HepG2 (cell line): ENCODE results near the gene TLN1. TPM values are rescaled to one million over a fixed set of nuclear protein-coding genes. Genes with fewer than 3 reads are reported as not detected.

Source experiments
- ARHGAP35 ChIP-seq: sonication (generic); formaldehyde crosslinking; IDR thresholded peaks from 2 replicates; pipeline ENCODE4 v1.9.0; 2022; ENCODE audit warnings: mild to moderate bottlenecking, inconsistent platforms, moderate library complexity, missing genetic modification reagents, borderline replicate concordance
- EED ChIP-seq: sonication (generic); formaldehyde crosslinking; IDR thresholded peaks from 2 replicates; pipeline ENCODE4 v1.5.0; 2020; ENCODE audit warnings: mild to moderate bottlenecking, missing genetic modification reagents
- HOXA9 ChIP-seq: sonication (generic); formaldehyde crosslinking; IDR thresholded peaks from 2 replicates; pipeline ENCODE4 v1.8.1; 2022; ENCODE audit warnings: missing genetic modification reagents, mild to moderate bottlenecking, moderate library complexity, borderline replicate concordance
- KLF13 ChIP-seq: sonication (generic); formaldehyde crosslinking; IDR thresholded peaks from 2 replicates; pipeline ENCODE4 v1.4.0; 2020; ENCODE audit warnings: mild to moderate bottlenecking, missing genetic modification reagents
- LCORL ChIP-seq, 2 experiments: fragments of 450-650 bp in 1 of 2; sonication (generic) in 1 of 2; formaldehyde crosslinking in 1 of 2; IDR thresholded peaks; 2 replicates each; pipeline versions ENCODE4 v1.5.0 to v1.6.1; 2017 to 2020; ENCODE audit warnings: antibody characterized with exemption in 1 of 2, missing genetic modification reagents in 1 of 2
- REST ChIP-seq, 2 experiments: IDR thresholded peaks; 2 replicates each; pipeline ENCODE4 v1.6.1; 2011 to 2012; ENCODE audit warnings: low read length in 2 of 2, borderline replicate concordance in 1 of 2, low read depth in 1 of 2, mild to moderate bottlenecking in 1 of 2, moderate library complexity in 1 of 2
- ZBTB26 ChIP-seq: IDR thresholded peaks from 2 replicates; pipeline ENCODE4 v1.6.1; 2016; ENCODE audit warnings: missing compliant biosample characterization, missing genetic modification reagents, borderline replicate concordance
- ZFP36L2 ChIP-seq: sonication (generic); formaldehyde crosslinking; IDR thresholded peaks from 2 replicates; pipeline ENCODE4 v1.4.0; 2020; ENCODE audit warnings: missing genetic modification reagents
- ZNF143 ChIP-seq: sonication (generic); formaldehyde crosslinking; IDR thresholded peaks from 2 replicates; pipeline ENCODE4 v1.4.0; 2020; ENCODE audit warnings: missing genetic modification reagents
- ZNF281 ChIP-seq: sonication (generic); formaldehyde crosslinking; IDR thresholded peaks from 2 replicates; pipeline ENCODE4 v1.4.0; 2020; ENCODE audit warnings: missing genetic modification reagents, borderline replicate concordance
- ZNF441 ChIP-seq: sonication (generic); formaldehyde crosslinking; IDR thresholded peaks from 2 replicates; pipeline ENCODE4 v1.7.0; 2021; ENCODE audit warnings: missing genetic modification reagents, borderline replicate concordance
- ZNF597 ChIP-seq: sonication (generic); formaldehyde crosslinking; IDR thresholded peaks from 2 replicates; pipeline ENCODE4 v1.5.0; 2020; ENCODE audit warnings: missing genetic modification reagents
- ZNF691 ChIP-seq: sonication (generic); formaldehyde crosslinking; IDR thresholded peaks from 2 replicates; pipeline ENCODE4 v1.4.0; 2020; ENCODE audit warnings: missing genetic modification reagents, low read depth, mild to moderate bottlenecking, borderline replicate concordance
- ZNF777 ChIP-seq: sonication (generic); formaldehyde crosslinking; IDR thresholded peaks from 2 replicates; pipeline ENCODE4 v1.4.0; 2020; ENCODE audit warnings: missing genetic modification reagents
- ZNF780A ChIP-seq: sonication (generic); formaldehyde crosslinking; IDR thresholded peaks from 2 replicates; pipeline ENCODE4 v1.8.0; 2022; ENCODE audit warnings: mild to moderate bottlenecking, missing genetic modification reagents, moderate library complexity
- polyA plus RNA-seq, 8 experiments: library from polyadenylated mRNA; depleted of rRNA in 3 of 8; stranded (reverse) in 7 of 8; unstranded in 1 of 8; fragments of >200 nt; fragmentation: Illumina TruSeq in 4 of 8; extraction: Trizol in 4 of 8; gene quantifications; 2 replicates each; pipeline versions ENCODE4 v1.2.1 to v1.2.3, GENCODE V29; 2011 to 2016; ENCODE audit warnings: low read depth in 4 of 8, missing spikeins in 1 of 8, mixed read lengths in 1 of 8; ENCODE audit not compliant: insufficient read depth in 1 of 8
- total RNA-seq, 5 experiments: library from RNA; depleted of rRNA; stranded (reverse); fragments of >200 nt; fragmentation: Illumina TruSeq; extraction: Trizol; gene quantifications; 2 replicates each; pipeline ENCODE4 v1.2.3, GENCODE V29; 2016; ENCODE audit warnings: low read depth in 1 of 5

Gene TLN1
- total and polyA plus RNA-seq, 2 of the 13 experiments (the other 11 are each of a cell fraction or from before 2014, with no cell fraction given): 35.2 to 51.8 TPM

GRCh38 chr9:35658137-35658967 is 73.6 kb downstream of the TLN1 start, which contains the start of gene CCDC107 (continued):
- TF ChIP-seq REST (IDR thresholded peaks at IDR 0.05; ENCODE audit: borderline replicate concordance in 1 of 2, low read depth in 1 of 2, low read length in 2 of 2) (peak in 1 of 2 experiments; percentile 69; a peak in 1 of 4 replicates), HOXA9 (no peak; the same call in 1 of the 2 replicates), KLF13 (CRISPR knock-in tag) (no peak), ZNF777 (CRISPR knock-in tag) (peak; percentile 52), ZNF441 (CRISPR knock-in tag) (peak; percentile 76; the same call in 1 of the 2 replicates), ARHGAP35 (0 out of 2 replicates have a peak, but pooled peaks have one; percentile 52), EED (CRISPR knock-in tag) (no peak), ZFP36L2 (no peak), ZNF281 (CRISPR knock-in tag) (no peak), LCORL (IDR thresholded peaks at IDR 0.05) (no peak), LCORL (CRISPR knock-in tag; IDR thresholded peaks at IDR 0.05) (no peak; the same call in none of the 2 replicates), ZNF143 (CRISPR knock-in tag) (no peak), ZNF780A (CRISPR knock-in tag) (no peak), ZNF597 (CRISPR knock-in tag) (no peak), ZNF691 (no peak), ZBTB26 (peak; percentile 56; the same call in 1 of the 2 replicates)
